NCI-H1105 (cell line): Measurements from ENCODE around the gene CIB2.
A peak's percentile ranks its signal among the peaks of the same experiment; 100 is the strongest.
"Not testable (repeated sequence)": the region's sequence is repeated elsewhere in the genome, so short reads cannot be mapped to it uniquely, and the experiment has no call there.

Experiments used
- DNase-seq: peaks from one replicate; lab custom pipeline; 2025; lab: John Stamatoyannopoulos, UW

CIB2 gene

DNA sequence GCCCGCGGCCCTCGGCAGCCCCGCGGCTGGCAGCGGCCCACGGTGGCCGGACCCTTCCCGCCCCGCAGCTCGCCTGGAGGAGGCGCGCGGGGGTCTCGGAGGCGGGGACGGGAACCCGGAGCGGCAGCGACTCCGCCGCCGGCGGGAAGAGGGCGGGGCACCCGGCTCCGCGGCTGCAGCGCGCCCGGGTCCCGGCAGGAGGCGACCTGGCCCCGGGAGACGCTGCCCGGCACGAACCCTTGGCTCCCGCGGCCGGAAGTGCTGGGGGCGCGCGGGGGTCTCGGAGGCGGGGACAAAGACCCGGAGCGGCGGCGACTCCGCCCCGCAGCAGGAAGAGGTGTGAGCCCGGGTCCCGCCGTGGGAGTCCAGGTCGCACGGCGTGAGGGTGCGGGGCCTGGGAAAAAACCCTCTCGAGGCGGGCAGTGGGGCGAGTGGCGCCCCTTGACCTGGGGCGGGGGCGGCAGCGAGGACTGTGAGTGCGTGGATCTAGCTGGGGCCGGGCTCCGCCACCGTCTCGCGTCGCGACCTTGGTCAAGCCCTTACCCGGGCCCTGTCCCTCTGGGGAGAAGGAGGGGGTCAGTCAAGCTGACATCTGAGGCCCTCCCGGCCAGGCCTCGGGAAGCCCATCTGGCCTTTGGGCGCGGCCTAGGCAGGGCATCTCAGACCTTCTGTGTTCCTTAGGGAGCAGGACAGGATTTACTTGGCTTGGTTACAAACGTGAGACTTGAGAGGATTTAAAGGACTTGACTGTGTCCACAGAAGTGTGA lies at the start of gene CIB2:
CIB2 (minus strand) TSS at position 151 of the 767 bp plus-strand sequence. CDS start 230 bp downstream, outside the sequence.
- peak; percentile 35 for DNase-seq

DNA sequence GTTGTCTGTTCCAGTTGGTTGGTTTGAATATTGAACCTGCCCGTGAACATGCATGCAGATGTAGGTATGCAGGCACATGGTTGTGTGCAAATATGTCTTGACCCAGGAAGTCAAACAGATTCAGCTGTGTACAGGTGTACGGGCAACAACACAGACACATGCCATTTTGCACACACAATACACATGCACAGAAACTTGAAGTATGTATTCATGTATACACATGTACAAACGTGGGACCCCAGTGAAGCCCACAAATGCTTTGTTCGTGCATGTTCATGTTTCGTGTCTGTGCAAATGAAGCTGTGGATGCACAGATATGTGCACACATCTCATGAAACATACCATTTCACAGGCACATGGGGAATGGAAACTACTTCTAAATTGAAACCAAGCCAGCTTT lies 48.7 kb upstream of the CIB2 start:
- no peak for DNase-seq

DNA sequence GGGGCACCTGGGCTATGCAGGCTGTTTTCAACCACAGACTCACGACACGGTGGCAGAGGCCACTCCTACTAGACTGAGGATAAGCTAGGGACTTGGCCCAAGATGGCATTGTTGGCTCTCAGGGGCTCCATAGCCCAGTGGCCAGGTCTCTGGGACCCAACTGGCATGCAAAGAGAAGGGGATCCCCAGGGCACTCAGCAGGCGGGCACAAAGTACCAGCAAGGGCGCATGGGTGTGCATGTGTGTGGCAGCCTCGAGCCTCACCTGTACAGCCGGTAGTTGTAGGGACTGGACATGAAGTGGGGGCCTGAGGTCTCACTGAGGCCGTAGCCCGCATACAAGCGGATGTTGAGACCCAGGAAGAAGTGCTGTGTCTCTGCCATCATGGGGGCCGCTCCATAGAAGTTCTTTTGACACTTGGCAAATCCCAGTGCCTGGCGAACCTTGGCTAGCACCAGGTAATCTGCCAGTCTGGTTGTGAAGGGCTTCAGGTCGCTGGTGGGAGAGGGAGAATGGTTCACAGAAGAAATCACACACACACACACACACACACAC lies 48.1 kb upstream of the CIB2 start:
- no peak for DNase-seq

DNA sequence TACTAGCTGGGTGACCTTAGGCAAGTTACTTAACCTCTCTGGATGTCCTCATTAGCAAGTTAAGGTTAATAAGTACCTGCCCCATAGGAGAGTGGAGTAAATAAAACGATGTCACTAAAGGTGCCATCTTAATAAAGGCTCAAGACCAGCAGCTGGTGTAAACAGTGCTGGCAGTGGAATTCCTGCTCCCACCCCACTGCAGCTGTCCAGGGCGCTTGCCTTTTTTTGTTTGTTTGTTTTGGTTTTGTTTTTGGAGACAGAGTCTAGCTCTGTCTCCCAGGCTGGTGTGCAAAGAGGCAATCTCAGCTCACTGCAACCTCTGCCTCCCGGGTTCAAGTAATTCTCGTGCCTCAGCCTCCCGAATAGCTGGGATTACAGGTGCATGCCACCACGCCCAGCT lies 46.8 kb upstream of the CIB2 start:
- DNase-seq: no peak

DNA sequence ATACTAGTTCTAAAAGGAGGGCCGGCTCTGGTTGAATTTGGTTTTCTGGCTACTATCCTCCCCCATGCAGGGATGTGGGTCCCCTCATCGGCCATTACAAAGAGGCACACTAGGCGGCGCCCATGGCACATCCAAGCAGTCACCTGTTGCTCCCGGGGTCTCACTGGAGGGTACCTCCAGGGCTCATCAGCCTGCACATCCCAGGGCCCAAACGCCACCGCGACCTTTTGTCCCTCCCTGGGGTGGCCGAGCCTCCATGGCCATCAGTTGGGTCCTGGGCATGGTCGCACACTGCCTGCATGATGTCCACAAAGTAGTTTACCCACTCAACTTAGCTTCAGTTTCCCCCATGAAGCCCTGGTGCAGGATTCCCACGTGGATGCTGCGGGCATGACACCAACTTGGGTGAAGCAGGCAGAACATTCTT lies 46.2 kb upstream of the CIB2 start:
- no peak for DNase-seq

DNA sequence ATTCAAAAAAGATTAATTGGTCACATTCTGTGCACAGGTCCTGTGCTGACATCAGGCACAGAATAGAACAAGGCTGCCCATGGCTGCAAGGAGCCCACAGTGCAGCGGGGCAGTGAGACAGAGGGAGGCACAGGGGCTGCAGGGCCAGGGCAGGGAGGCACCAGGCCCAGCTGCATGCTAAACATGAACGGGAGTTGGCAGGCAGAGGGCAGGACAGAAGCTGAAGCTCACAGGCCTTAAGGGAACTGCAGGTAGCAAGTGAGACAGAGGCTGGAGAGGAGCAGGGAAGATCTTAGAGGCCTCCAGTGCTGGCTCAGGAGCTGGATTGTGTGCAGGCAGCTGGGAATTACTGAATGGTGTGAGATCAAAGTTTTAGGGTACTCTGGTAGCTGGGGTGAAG lies 44.1 kb upstream of the CIB2 start:
- DNase-seq: no peak

DNA sequence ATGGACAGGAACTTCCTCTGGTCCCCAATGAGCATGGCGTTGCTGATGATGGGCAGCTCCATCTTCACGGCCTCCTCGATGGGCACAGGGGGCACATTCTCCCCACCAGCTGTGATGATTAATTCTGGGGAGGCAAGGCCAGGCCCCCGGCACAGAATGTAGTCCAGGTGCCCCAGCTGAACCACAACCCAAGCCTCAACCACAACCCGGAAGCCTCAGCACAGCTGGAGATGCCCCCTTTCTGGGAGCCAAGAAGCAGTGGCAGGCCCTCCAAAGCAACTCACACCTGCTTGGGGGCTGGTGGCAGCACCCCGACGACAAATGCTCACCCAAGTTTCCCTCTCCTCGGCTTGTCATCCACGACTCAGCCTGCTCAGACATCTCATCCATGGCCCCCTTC lies 43.2 kb upstream of the CIB2 start:
- no peak for DNase-seq

DNA sequence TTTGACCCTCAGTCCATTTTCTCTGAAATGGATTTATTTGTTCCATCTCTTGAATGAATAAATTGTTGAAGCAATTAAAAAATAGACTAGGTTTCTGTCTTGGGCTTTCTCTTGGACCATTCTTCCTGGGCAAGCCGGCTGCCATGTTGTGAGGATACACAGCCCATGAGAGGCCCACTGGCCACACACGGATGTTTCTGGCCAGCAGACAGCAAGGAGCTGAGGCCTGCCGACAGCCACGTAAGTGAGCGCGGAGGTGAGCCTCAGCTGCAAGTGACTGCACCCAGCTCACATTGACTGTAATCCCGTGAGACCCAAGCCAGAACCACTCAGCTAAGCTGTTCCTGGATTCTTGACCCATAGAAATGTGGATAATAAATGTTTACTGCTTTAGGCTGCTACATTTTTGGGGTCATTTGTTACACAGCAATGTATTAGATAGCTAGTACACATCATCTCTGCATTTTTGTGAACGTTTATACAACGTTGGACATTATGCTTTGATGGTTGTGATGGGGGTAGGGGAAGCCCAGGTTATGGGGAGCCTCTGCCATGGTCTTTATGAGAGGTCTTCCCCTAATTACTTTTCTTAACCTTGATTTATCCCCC lies 40.7 kb upstream of the CIB2 start:
- no peak for DNase-seq

DNA sequence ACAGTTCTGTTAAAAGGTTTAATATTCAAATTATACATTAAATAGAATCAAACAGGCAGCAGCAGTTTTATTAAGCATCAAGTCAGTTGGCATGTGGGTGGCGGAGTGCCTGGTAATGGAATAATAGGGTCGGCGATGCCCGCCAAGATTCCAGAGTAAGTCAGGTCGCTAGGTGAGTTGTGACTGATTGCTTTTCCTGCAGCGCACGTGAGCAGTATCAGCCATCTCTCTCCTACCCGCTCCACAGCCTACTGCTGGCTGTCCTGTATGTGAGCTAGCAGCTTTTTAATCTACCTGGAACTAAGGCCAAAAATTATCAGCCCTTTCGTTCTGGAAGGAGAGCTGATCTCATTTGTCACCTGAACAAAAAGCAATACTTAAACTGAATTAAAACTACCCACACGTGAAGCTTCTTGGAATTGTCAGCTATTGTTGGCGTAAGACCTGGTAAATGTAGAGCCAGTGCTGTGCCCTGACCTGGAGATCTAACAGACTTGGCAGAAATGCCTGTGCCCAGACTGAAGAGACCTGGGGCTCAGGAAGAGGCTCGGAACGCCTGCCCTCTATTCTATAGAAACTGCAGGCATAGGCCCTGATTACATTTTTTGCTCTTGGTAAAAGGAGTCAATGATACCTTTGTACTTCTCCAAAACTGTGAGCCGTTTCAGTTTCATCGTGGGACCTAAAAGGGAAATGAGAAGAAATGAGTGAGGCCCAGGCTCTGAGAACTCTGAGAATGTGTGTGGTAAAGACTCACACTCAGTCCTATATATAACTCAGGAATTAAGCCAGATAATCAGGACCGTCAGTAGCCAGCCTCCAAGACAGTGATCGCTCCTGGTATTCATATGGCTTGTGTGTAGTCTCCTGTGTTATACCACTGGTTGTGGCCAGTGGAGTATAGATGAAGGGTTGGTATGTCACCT lies 39.9 kb upstream of the CIB2 start:
- DNase-seq: no peak

DNA sequence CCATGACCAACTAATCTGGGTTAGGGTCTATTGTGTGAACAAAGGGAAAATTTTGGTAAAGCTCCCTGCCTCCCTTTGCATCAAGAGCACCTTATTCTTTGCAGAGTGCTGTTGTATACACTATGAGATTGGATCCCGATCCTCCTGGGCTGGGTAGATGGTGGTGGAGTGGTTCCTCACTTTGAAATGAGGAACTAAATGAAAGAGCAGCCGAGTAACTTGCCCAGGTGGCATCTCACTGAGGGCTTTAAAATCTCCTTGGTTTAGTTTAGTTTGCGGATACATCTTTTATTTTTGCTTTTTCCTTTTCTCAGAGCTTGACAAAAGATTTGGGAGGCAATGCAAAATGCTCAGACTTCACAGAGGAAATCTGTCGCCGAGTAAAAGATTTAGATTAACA lies 37.4 kb upstream of the CIB2 start:
- no peak for DNase-seq

DNA sequence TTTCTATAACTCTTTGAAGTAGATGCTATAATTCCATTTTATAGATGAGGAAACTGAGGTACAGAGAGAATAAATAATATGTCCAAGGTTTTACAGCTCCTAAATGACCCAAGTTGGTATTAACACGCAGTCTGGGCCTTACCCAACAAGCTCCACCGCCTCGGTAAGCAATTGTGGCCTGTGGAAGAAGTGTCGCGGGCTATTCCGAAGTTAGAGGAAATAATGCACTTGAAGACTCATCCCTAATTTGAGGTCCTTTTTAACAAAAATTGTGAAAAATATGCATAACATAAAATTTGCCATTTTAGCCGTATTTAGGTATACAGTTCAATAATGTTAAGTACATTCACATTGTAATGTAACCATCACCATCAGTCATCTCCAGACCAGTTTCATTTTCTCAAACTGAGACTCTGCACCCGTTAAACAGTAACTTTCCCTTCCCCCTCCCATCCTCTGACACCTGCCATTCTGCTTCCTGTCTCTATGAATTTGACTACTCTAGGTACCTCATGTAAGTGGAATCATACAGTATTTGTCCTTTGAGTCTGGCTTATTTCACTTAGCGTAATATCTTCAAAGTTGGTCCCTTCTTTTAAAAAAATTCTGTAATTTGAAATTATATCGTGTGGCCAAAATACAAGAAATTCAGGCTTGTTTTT lies 36.1 kb upstream of the CIB2 start:
- no peak for DNase-seq

DNA sequence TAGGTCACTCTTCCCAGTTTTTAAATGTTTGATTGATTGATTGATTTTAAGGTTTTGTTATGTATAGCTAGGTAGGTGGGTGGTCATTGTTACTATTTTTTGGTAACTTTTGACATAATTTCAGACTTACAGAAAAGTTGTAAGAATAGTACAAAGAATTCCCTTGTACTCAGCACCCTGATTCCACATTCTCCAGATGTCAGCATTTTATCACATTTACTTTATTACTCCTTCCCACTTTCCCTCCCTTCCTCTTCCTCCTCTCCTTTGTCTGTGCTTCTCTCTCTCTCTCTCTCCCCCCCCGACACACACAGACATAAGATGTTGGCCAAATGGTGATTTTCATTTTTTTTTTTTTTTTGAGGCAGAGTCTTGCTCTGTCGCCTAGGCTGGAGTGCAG lies 32.8 kb upstream of the CIB2 start:
- DNase-seq: no peak

DNA sequence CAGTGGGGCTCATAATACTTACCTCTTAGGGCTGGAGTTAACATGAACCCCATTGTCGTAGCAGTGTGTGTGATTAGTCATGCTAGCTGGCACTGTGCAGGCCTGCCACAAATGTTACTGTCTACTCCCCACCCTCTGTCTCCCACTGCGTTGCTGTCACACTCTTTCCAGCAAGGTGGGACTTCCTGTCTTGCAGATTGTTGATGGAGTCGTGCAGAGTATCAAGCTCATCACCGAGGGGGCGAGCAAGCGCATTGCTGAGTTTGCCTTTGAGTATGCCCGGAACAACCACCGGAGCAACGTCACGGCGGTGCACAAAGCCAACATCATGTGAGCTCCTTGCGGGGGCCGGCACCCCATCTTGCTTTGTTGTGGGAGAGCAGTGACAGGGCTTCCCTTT lies 30.8 kb upstream of the CIB2 start:
- DNase-seq: no peak

DNA sequence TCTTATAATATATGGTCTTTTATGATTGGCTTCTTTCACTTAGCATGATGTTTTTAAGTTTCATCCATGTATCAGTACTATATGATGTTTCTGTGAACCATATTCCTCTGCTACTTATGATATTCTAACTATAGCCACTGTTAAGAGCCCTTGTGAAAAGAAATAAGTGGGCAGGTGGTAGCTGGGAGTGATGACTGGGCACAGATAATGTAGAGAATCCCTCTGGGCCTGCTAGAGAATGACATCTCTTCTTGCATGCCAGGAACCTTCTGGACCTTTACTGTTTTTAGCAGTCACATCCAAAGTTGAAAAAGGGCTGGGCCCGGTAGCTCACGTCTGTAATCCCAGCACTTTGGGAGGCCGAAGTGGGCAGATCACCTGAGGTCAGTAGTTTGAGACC lies 28.1 kb upstream of the CIB2 start:
- DNase-seq: no peak

DNA sequence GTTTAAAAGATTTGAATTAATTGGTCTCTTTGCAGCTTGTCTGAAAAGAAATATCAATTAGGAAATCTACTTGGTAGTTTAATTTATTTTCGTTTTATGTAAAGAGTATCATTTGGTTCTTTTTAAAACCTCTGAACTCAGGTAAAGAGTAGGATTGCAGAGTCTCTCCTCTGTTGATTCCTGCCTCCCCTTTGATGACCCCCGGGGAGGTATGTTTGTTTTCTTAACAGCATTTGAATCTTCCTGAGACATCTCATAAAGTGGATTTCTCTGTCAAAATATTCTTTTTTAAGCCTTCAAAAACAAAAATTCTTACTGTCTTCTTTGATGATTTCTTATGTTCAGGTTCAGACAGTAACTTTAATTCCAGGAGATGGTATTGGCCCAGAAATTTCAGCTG lies 26.0 kb upstream of the CIB2 start:
- DNase-seq: no peak

DNA sequence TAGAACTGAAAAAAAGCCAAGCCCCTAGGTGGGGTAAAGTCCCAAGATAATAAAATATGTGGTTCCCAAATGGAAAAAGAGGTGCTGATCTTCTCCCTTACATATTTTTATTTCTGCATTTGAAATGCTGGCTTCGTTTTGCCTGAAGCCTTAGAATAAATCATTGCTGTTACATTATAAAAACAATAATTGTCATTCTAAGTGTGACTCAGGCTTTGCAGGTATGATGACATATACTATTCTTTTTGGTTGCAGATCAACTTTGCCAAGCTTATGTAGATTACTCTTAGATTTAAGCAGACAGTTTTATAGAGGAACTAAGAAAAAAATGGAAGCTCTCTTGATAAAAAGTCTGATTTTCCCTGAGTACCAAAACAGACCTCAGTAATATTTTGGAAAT lies 25.4 kb upstream of the CIB2 start:
- DNase-seq: no peak

DNA sequence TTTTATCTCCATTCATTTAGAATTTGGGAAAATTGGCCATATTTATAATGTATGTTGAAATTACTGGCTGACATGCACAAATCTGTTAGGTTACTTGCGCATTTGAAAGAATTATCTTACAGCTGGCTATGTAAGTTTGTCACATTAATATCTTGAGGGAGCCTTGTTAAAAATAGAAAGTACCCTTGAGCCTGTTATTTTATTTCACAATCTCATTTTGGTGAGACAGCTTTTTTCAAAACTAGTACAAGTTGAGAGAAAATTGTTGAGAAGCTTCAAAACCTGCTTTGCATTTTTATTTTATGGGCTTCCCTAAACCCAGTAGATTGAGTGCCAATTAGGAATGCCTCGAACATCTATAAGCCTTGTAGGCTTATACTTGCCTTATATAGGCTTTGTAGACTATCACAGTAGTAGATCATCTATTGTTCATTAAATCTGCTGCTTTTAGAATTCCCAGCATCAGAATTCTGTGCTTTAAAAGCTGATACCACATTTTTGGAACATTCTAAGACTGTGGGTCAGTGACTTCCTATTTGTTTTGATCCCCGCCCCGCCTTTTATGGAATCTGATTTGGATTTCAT lies 24.2 kb upstream of the CIB2 start:
- no peak for DNase-seq

DNA sequence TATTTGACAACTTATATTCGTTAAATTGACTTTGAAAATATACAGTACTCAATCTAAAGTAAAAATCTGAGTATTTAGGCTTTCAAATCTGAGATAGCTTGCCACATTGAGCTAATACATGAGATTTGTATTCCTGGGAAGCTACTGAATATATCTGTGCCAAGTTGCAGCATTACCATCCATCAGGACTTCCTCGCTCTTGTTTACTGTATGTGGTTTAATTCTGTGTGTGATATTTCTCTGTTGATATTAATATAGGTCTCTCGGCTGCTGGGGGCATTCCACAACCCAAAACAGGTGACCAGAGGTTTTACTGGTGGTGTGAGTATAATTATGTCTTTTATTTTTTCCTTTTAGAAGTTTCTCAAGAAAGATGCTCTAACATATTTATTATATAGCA lies 23.7 kb upstream of the CIB2 start:
- no peak for DNase-seq

DNA sequence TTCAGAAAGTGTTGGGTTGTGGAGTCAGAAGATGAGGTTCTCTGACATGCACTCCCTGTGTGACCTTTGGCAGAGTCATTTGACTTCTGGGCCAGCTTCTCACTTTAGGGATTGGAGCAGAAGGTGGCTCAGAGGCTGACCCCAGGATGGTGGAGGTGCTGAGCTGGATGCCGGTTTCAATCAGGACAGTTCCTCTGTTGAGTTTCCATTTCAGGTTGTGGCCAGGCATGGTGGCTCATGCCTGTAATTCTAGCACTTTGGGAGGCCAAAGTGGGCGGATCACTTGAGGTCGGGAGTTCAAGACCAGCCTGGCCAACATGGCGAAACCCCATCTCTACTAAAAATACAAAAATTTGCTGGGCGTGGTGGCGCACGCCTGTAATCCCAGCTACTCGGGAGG lies 19.8 kb upstream of the CIB2 start:
- not testable (repeated sequence) for DNase-seq

DNA sequence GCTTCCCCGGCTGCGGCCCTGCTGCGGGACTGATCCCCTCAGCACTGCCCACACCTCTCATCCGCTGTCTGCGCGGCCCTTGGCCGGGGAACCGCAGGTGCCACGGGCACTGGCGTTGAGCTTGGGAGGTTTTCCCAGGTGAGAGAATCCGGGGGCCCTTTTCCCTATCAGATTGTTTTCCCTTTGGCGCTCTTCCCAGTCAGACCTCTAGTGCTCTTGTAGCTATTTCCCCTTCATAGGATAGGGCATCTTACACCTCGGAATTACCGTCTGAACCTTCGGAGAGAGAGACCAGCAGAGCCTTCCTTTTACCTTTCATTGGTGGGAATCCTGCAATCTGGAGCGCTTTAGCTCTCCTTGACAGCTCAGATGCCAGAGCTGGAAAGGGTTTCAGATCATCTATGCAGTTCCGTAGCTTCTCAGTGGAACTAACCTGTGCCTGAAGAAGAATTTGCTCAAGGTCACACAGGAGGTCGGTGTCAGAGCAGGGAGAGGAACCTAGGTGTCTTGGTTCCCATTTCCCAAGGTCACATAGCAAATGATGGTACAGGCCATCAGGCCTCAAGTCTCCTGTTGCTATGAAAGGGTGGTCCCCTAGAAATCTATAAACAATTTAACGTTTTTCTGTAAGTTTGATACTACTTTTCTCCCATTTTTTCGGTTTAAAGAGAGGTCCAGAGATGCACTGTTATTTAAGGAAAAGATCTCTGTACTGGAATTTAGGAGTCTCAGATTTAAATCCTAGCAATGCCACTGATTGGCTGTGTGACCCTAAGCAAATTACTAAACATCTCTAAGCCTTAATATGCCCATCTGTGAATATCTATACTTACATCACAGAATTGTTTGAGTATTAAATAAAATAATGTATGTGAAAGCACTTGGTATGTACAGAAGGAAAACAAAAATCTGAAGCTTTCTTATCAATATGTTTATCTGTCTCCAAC lies 18.8 kb upstream of the CIB2 start:
- DNase-seq: peak; percentile 42
